ENCODE measurements around the gene MCOLN1. TPM values are rescaled to one million over a fixed set of nuclear protein-coding genes. Genes with fewer than 3 reads are reported as not detected.

Gene MCOLN1
- total RNA-seq, 2 experiments from 2014 or later, result 7.8 to 18.3 TPM

- Histone ChIP-seq H3K4me1 (ENCODE audit: insufficient read depth, low read length, poor library complexity, severe bottlenecking) (no peaks in the 10 kb centered on the region), H3K36me3 (ENCODE audit: insufficient read depth, low read length) (no peaks in the 10 kb centered on the region), H4K20me1 (ENCODE audit: insufficient read depth, low read length) (no peaks in the 10 kb centered on the region), H3K27ac (ENCODE audit: low read depth, low read length, poor library complexity, severe bottlenecking) (no peak overlapping the region), H3K4me2 (ENCODE audit: low read length) (no peak overlapping the region), H3K4me3 (ENCODE audit: low read depth, low read length, poor library complexity, severe bottlenecking) (no peak overlapping the region), H3K79me2 (ENCODE audit: insufficient read depth, low read depth, low read length) (no peaks in the 10 kb centered on the region), H3K9me2 (ENCODE audit: insufficient read depth, low read length) (no peaks in the 10 kb centered on the region), H3K9me3 (ENCODE audit: low read length) (no peaks in the 10 kb centered on the region), H2AFZ (ENCODE audit: low read length) (no peak overlapping the region)
- POLR2A ChIA-PET, result no interaction called here
- CTCF ChIA-PET (ENCODE audit: unreplicated experiment), result no interaction called here
- intact Hi-C loops (cut with micrococcal nuclease; ENCODE audit: unreplicated experiment), result no loop called here
- TF ChIP-seq EZH2phosphoT487 (IDR thresholded peaks at IDR 0.05; ENCODE audit: borderline replicate concordance, low read depth, low read length) (no peak), CTCF (conservative IDR thresholded peaks at IDR 0.05; ENCODE audit: low read length) (no peak)
- DNase-seq (ENCODE audit: low spot score), result no peak
- no TSS peak for BruUV-seq (replicated peaks)
Measured at GRCh38 chr19:7480222-7480969, 42.0 kb upstream of the MCOLN1 start.

GRCh38 chr19:7480970-7481255, 41.5 kb upstream of the MCOLN1 start:
- Histone ChIP-seq H3K4me1 (ENCODE audit: insufficient read depth, low read length, poor library complexity, severe bottlenecking) (no peaks in the 10 kb centered on the region), H3K36me3 (ENCODE audit: insufficient read depth, low read length) (no peaks in the 10 kb centered on the region), H3K27ac (ENCODE audit: low read depth, low read length, poor library complexity, severe bottlenecking) (no peak overlapping the region), H3K4me2 (ENCODE audit: low read length) (no peak overlapping the region), H3K79me2 (ENCODE audit: insufficient read depth, low read depth, low read length) (no peaks in the 10 kb centered on the region), H3K9me3 (ENCODE audit: low read length) (no peaks in the 10 kb centered on the region), H3K9me2 (ENCODE audit: insufficient read depth, low read length) (no peaks in the 10 kb centered on the region), H2AFZ (ENCODE audit: low read length) (no peak overlapping the region), H3K4me3 (ENCODE audit: low read depth, low read length, poor library complexity, severe bottlenecking) (no peak overlapping the region), H4K20me1 (ENCODE audit: insufficient read depth, low read length) (no peaks in the 10 kb centered on the region)
- BruUV-seq (replicated peaks), result no TSS peak
- no peak for DNase-seq (ENCODE audit: low spot score)
- TF ChIP-seq CTCF (conservative IDR thresholded peaks at IDR 0.05; ENCODE audit: low read length) (no peak), EZH2phosphoT487 (IDR thresholded peaks at IDR 0.05; ENCODE audit: borderline replicate concordance, low read depth, low read length) (no peak)
- ChIA-PET CTCF (ENCODE audit: unreplicated experiment) (no interaction called here), POLR2A (no interaction called here)
- intact Hi-C loops (cut with micrococcal nuclease; ENCODE audit: unreplicated experiment), result no loop called here

DNA sequence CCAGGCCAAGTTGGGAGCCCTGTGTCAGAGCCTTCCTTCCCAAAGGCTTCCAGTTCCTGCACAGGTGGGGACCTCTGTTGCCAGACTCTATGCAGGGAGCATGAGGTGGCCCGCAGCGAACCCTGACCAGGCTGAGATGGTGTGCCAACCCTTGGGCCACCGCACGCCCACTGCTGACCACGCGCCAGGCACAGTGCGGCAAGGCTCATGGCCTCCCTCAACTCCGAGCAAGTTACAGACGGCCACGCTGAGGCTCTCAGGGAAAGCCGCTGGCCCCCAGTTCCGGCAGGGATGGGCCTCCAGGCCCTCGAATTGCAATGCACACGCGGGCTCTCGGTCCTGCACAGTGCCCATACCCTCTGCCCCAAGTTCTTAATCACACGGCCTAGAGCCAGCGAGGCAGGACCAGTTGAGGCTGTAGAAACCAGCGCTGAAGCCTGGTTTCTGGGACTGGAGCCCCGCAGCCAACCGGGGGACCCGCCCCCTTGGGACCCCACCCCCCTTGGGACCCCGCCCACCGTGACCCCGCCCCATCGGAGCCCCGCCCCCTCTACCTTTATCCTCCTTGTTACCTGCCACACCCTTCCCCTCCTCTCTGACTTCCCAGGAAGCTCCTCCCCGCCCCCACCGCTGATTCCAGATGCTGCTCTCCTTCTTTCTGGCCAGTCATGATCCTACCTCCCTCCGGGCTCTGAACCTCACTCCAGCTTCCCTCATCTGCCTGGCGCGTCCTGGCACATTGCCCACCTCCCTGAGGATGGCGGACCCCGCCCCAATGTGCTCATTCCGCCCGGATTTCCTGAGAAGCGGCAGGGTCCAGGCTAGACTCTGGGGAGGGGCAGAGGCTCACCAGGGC, 39.6 kb upstream of the MCOLN1 start:
- H2AFZ ChIP-seq (ENCODE audit: low read length), result no peak overlapping the region
- no peaks in the 10 kb centered on the region for H3K9me2 ChIP-seq (ENCODE audit: insufficient read depth, low read length)
- H4K20me1 ChIP-seq (ENCODE audit: insufficient read depth, low read length), result no peaks in the 10 kb centered on the region
- ChIA-PET CTCF (ENCODE audit: unreplicated experiment) (no interaction called here), POLR2A (no interaction called here)
- no TSS peak for BruUV-seq (replicated peaks)
- H3K4me3 ChIP-seq (ENCODE audit: low read depth, low read length, poor library complexity, severe bottlenecking), result no peak overlapping the region
- no peak for DNase-seq (ENCODE audit: low spot score)
- no peak for TF ChIP-seq EZH2phosphoT487 (IDR thresholded peaks at IDR 0.05; ENCODE audit: borderline replicate concordance, low read depth, low read length)
- TF ChIP-seq CTCF (conservative IDR thresholded peaks at IDR 0.05; ENCODE audit: low read length), result no peak
- H3K27ac ChIP-seq (ENCODE audit: low read depth, low read length, poor library complexity, severe bottlenecking), result no peak overlapping the region
- no peaks in the 10 kb centered on the region for H3K9me3 ChIP-seq (ENCODE audit: low read length)
- H3K79me2 ChIP-seq (ENCODE audit: insufficient read depth, low read depth, low read length), result no peaks in the 10 kb centered on the region
- H3K4me2 ChIP-seq (ENCODE audit: low read length), result no peak overlapping the region
- H3K36me3 ChIP-seq (ENCODE audit: insufficient read depth, low read length), result no peaks in the 10 kb centered on the region
- intact Hi-C loops (cut with micrococcal nuclease; ENCODE audit: unreplicated experiment), result no loop called here
- no peaks in the 10 kb centered on the region for H3K4me1 ChIP-seq (ENCODE audit: insufficient read depth, low read length, poor library complexity, severe bottlenecking)

Measured in OCI-LY7 (cell line).